HG03575 (cell line): ENCODE data around the gene LRG1.

Experiments
- ATAC-seq: cut with Tn5 transposase; IDR thresholded peaks from one replicate; pipeline ENCODE4 v1.9.1; 2021; ENCODE audit not compliant: unreplicated experiment, insufficient number of reproducible peaks, low FRiP score; ENCODE audit errors: extremely low read depth

LRG1 gene

DNA sequence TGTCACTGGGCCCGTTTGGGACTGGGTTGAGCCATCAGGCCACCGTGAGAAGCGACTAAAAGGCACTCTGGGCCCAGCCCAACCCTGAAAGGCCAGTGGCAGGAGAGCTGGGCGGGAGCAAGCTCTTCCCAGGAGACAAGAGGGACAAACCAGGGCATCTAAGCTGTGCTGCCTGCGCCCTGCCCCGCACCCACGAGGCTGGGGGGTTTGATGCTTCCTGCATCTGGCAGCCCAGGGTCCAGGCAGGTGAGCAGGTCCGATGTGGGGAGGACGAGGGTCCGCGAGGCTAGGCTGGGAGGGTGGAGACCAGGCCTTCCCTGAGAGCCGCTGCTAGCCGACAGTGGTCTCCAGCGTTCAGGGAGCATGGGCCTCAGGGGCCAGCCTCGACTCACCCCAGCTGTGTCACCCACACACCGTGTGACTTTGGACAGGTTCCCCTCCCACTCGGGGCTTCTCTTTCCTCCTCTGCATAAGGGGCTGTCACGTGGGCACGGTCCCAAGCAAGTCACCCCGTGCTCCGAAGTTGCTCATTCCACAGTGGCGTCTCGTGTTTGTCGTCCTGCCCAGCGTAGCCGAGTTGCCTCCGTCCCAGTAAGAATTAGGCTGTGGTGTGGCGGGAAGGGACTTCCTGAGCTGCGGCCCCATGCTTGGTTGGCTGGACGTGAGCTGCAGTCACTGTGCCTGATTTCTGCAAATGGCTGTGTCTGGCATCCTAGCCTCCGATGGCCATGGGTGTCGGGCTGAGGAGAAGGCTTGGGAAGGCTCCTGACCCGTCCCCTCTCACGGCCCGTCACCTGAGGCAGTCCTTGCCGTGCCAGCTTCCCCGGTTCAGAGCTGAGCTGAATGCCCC lies 37.3 kb downstream of the LRG1 start:
- ATAC-seq = no peak

DNA sequence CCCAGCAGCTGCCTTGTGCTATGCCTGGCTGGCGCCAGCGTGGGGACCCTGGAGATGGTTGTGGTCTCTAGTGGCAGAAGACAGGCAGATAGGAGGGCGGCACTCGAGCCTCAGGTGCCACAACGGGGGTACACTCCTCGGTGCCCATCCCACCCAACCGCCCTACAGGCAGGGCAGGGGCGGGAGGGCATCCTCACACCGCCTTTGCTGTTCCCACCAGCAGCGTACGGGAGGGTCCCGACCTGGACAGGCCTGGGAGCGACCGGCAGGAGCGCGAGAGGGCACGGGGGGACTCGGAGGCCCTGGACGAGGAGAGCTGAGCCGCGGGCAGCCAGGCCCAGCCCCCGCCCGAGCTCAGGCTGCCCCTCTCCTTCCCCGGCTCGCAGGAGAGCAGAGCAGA lies 38.1 kb downstream of the LRG1 start:
- ATAC-seq = no peak

DNA sequence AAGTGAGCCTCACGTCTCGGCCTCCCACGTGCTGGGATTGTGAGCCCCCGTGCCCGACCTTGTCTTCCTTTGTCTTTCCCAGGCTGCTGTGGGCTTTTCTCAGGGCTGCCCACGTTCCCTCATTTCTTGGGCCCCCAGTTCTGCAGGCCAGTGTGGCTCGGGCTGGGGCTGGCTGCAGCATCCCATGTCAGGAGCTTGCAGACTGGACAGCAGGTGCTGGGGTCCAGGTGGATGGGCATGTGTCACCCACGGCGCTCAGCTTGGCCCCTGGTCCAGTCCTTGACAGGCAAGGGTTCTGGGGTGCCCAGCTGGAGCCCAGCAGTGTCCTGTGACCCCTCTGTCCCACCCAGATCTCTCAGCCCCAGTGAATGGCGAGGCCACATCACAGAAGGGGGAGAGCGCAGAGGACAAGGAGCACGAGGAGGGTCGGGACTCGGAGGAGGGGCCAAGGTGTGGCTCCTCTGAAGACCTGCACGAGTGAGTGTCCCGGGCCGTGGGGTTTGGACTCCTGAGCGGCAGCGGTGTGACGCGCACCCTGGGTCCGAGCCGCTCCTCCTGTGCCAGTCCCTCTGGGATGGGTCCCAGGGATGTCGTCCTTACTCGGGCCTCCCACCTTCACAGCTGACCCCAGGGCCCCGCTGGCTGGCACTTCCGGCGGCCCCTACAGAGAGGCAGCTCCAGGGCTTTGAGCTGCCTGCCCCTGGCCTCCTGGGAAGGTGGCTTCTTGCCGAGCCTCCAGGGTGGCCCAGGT lies 38.8 kb downstream of the LRG1 start:
- ATAC-seq = no peak

DNA sequence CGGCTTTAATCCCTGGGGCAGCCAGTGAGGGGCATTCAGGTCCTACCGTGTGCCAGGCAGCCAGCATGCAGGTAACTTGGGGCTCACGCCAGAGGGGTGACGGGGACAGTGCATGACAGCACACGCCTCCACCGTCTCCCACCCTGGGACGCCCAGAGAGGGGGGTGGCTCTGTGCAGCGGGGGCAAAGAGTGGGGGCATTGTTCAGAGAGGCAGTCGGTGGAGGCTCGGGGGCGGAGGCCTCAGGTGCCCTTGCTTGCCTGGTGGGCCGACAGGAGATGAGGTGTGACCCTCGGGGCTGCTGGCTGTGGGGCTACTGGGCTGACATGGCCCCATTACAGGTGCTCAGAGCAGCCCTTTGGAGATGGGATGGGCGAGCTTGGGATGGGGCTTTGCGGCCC lies 40.0 kb downstream of the LRG1 start:
- no peak for ATAC-seq

DNA sequence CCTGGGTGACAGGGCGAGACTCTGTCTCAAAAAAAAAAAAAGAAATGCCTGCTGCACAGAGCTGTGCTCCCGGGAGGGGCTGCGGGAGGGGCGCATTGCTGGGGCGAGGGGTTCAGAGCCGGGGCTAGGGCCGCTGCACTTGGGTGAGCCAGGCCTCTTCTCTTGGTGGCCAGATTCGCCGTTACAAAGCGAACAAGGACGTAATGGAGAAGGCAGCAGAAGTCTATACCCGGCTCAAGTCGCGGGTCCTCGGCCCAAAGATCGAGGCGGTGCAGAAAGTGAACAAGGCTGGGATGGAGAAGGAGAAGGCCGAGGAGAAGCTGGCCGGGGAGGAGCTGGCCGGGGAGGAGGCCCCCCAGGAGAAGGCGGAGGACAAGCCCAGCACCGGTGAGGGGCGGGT lies 40.5 kb downstream of the LRG1 start:
- no peak for ATAC-seq

DNA sequence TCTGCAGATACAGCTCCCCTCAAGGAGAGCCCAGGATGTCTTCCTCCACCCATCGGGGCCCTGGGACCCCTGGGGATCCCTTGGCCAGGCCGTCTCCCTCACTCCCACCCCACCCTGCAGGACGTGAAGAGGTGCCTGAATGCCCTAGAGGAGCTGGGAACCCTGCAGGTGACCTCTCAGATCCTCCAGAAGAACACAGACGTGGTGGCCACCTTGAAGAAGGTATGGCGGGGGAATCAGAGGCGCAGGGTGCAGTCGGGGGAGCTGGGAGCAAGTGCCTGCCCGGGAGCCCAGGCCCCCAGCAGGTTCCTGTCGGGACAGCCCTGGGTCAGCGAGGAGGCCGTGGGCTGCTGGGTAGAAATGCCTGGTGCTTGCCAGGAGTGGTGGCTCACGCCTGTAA lies 41.1 kb downstream of the LRG1 start:
- no peak for ATAC-seq

DNA sequence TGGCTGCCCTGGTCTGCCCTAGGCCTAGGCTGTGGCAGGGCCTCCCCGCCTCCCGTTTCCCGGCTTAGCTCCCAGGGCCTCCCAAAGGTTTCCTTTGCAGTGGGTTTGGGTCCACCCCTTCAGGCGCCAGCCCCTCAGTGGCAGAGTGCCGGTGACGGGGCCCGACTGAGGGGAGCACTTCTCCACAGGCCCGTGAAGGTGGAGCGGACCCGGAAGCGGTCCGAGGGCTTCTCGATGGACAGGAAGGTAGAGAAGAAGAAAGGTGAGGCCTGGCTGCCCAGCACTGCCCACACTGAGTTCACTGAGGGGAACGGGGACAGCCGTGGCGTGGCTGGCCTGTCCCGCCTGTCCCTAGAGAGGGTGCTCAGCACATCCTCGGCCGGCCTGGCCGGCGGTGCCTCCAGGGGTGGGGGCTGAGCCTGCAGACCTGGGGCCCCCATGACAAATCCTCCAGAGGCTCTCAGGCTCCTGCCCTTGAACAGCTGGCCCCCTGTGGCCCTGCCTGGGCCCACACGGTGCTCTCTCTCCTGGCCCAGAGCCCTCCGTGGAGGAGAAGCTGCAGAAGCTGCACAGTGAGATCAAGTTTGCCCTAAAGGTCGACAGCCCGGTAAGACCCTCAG lies 42.0 kb downstream of the LRG1 start:
- no peak for ATAC-seq

DNA sequence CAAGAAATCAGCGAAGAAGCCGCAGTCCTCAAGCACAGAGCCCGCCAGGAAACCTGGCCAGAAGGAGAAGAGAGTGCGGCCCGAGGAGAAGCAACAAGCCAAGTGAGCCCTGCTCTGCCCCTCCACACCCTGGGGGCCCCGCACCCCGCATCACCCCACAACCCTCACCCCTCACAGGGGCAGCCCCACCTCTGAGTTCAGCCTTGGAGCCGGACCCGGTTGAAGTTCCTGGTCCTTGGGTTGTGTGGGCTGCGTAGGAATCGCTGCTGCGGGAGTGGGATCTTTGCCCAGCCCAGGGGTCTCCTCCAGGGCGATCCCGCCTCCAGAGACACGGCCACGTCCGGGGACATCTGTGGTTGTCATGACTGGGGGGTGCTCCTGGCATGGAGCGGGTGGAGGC lies 43.5 kb downstream of the LRG1 start:
- no peak for ATAC-seq

DNA sequence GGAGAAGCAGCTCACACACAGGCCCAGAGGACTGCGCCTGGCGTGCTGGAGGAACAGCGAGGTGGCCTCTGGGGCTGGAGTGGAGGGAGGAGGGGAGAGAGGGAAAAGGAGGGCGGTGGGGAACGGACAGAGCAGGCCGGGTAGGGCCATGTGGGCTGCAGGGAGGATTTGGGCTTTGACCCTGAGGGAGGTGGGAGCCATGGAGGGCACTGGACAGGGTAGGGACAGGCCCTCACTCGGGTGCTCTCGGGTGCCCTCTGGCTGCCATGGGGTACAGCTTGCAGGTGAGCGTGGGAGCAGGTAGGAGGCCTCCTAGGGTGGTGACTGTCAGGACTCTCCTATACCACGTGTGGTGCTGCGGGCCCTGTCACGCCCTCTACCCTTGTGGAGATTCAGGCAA lies 44.4 kb downstream of the LRG1 start:
- ATAC-seq = no peak

DNA sequence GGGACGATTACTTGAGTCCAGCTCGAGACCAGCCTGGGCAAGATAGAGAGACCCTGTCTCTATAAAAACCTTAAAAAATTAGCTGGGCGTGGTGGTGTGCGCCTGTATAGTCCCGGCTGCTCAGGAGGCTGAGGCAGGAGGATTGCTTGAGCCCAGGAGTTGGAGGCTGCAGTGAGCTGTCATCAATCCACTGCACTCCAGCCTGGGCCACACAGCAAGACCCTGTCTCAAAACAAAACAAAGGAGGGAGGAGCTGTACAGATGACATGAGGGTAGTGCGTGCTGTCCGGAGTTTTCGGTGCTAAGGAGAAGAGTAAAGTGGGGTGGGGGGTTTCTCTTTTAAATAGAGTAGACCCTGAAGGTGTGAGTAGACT lies 45.2 kb downstream of the LRG1 start:
- no peak for ATAC-seq

DNA sequence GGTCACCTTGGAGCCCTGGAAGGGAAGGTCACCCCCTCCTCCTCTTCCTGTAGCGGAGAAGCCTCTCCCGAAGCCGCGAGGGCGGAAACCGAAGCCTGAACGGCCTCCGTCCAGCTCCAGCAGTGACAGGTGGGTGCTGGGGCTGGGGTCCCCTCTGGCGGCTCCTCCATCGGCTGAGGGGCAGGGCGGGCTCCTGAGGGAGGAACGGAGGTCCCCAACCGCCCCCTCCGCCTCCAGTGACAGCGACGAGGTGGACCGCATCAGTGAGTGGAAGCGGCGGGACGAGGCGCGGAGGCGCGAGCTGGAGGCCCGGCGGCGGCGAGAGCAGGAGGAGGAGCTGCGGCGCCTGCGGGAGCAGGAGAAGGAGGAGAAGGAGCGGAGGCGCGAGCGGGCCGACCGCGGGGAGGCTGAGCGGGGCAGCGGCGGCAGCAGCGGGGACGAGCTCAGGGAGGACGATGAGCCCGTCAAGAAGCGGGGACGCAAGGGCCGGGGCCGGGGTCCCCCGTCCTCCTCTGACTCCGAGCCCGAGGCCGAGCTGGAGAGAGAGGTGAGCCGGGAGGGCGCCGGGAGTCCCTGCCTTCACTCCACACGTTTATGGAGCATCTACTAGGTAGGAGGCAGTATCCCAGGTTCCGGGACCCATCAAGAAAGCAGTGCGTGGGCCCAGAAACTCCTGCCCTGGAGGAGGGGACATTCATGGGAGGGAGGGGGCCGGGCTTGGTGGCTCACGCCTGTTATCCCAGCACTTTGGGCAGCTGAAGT lies 45.7 kb downstream of the LRG1 start:
- no peak for ATAC-seq

DNA sequence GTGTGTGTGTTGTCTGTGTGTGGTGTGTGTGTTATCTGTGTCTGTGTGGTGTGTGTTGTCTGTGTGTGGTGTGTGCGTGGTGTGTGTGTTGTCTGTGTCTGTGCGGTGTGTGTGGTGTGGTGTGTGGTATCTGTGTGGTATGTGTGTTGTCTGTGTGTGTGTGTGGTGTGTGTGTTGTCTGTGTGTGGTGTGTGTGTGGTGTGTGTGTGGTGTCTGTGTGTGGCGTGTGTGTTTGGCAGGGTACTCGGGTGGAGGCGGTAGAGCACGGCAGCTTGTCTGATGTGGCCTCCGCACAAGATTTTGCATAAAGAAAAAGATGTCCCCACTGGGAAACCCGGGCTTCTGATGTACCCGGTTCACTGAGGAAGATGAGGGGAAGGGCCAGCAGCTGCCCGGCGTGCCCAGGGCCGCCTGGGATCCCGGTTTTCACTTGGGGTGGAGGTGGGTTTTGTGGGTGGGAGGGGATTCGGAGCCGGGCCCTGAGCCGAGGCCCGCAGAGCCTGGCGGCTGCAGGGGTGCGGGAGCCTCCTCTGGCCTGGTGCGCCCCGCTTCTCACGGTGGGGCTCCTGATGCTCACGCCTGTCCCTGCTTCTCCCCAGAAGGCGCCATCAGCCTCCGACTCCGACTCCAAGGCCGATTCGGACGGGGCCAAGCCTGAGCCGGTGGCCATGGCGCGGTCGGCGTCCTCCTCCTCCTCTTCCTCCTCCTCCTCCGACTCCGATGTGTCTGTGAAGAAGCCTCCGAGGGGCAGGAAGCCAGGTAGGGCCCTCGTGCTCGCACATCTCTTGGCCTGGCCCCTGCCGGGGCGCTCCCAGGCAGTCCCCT lies 46.5 kb downstream of the LRG1 start:
- no peak for ATAC-seq

DNA sequence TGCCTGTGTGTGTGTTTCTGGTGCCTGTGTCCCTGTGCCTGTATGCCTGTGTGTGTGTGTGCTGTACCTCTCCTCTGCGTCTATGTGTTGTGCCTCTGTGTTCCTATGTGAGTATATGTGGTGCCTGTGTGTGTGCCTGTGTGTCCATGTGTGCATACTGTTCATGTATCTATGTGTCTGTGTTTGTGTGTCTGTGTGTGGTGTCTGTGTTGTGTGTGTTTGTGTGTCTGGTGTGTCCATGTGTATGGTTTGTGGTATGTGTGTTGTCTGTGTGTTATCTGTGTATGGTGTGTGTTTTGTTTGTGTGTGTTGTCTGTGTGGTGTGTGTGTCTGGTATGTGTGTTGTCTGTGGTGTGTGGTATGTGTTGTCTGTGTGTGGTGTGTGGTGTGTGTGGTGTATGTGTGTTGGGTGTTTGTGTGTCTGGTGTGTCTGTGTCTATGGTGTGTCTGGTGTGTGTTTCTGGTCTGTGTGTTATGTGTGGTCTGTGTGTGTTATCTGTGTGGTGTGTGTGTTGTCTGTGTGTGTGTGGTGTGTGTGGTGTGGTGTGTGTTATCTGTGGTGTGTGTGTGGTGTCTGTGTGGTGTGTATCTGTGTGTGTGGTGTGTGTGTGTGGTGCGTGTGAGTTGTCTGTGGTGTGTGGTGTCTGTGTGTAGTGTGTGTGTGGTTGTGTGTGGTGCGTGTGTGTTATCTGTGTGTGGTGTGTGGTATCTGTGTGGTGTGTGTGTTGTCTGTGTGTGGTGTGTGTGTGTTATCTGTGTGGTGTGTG lies 47.3 kb downstream of the LRG1 start:
- ATAC-seq = no peak

DNA sequence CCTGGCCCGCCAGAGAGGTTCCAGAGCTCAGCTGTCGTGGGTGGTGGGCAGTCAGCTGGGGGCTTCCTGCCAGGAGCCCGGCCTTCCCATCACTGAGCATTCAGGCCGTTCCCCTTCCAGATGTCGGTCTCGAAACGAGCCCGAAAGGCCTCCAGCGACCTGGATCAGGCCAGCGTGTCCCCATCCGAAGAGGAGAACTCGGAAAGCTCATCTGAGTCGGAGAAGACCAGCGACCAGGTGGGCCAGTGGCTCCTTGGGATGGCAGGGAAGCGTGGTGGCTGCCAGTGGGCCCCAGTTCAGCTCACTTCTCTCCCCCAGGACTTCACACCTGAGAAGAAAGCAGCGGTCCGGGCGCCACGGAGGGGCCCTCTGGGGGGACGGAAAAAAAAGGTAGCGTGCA lies 48.4 kb downstream of the LRG1 start:
- ATAC-seq = no peak

DNA sequence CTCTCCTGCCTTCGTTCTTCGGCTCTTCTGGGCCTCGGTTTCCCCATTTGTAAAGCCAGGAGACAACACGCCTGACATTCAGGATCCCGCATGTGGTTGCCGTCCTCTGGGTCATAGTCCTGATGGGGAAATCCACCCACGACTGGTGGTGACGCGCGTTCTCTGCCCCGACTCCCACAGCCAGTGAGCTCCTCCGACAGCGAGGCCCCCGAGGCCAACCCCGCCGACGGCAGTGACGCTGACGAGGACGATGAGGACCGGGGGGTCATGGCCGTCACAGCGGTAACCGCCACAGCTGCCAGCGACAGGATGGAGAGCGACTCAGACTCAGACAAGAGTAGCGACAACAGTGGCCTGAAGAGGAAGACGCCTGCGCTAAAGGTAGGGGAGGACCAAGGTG lies 51.3 kb downstream of the LRG1 start:
- ATAC-seq = no peak

DNA sequence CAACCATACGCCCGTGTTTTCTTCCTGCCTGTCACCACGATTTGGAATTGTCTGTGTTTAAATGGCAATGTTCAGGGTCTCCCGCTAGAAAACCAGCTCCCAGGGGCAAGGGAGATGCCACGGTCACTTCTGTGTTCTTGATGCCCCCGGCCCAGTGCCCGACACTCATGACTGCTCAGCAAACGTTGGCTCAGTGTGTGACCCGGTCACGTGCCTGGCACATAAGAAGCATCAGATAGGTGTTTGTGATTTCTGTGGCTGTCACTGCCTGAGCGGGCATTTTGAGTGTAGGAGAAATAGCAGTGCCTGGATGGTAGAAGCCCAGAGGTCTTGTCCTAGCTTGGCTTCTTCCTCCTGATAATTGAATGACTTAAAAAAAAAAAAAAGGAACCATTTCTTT lies 52.3 kb downstream of the LRG1 start:
- ATAC-seq = no peak
